ENCODE measurements around the gene MGME1.
"Not testable (repeated sequence)": the region's sequence is repeated elsewhere in the genome, so short reads cannot be mapped to it uniquely, and the experiment has no call there.

Gene MGME1

GRCh38 chr20:17959257-17959627 is 9.6 kb upstream of the MGME1 start:
- no peak for DNase-seq (ENCODE audit: low read depth, low spot score)

GRCh38 chr20:17960400-17960885 is 8.4 kb upstream of the MGME1 start:
- not testable (repeated sequence) for DNase-seq (ENCODE audit: low read depth, low spot score)

- no peak for DNase-seq (ENCODE audit: low read depth, low spot score)
Measured at GRCh38 chr20:17960927-17961586, 7.8 kb upstream of the MGME1 start.

GRCh38 chr20:17961587-17961940 is 7.3 kb upstream of the MGME1 start:
- DNase-seq (ENCODE audit: low read depth, low spot score), result no peak

GRCh38 chr20:17963114-17963897 is 5.5 kb upstream of the MGME1 start:
- DNase-seq (ENCODE audit: low read depth, low spot score), result no peak

- no peak for DNase-seq (ENCODE audit: low read depth, low spot score)
Measured at GRCh38 chr20:17964073-17964472, 4.7 kb upstream of the MGME1 start.

- DNase-seq (ENCODE audit: low read depth, low spot score), result no peak
Measured at GRCh38 chr20:17964632-17965031, 4.2 kb upstream of the MGME1 start.

- no peak for DNase-seq (ENCODE audit: low read depth, low spot score)
Measured at GRCh38 chr20:17965042-17965697, 3.6 kb upstream of the MGME1 start.

GRCh38 chr20:17966432-17967310 is 2.1 kb upstream of the MGME1 start:
- no peak for DNase-seq (ENCODE audit: low read depth, low spot score)

- DNase-seq (ENCODE audit: low read depth, low spot score), result no peak
Measured at GRCh38 chr20:17967521-17968365, 1.1 kb upstream of the MGME1 start.

GRCh38 chr20:17969278-17969883 is 563 bp downstream of the MGME1 start:
- no peak for DNase-seq (ENCODE audit: low read depth, low spot score)

GRCh38 chr20:17969884-17970409 is 1.1 kb downstream of the MGME1 start:
- DNase-seq (ENCODE audit: low read depth, low spot score), result no peak

- no peak for DNase-seq (ENCODE audit: low read depth, low spot score)
Measured at GRCh38 chr20:17971300-17972013, 2.6 kb downstream of the MGME1 start.

GRCh38 chr20:17972121-17972520 is 3.3 kb downstream of the MGME1 start:
- DNase-seq (ENCODE audit: low read depth, low spot score), result no peak

GRCh38 chr20:17976305-17976704 is 7.5 kb downstream of the MGME1 start:
- no peak for DNase-seq (ENCODE audit: low read depth, low spot score)

GRCh38 chr20:17985388-17986018 is 16.7 kb downstream of the MGME1 start:
- no peak for DNase-seq (ENCODE audit: low read depth, low spot score)

- no peak for DNase-seq (ENCODE audit: low read depth, low spot score)
Measured at GRCh38 chr20:17987988-17988387, 19.2 kb downstream of the MGME1 start.

GRCh38 chr20:17990278-17990972 is 21.6 kb downstream of the MGME1 start:
- no peak for DNase-seq (ENCODE audit: low read depth, low spot score)

Data from iPS DF 19.7 (cell line).